GM18909 (cell line): Measurements from ENCODE around the gene ODAPH.
"Not testable (repeated sequence)": the region's sequence is repeated elsewhere in the genome, so short reads cannot be mapped to it uniquely, and the experiment has no call there.

Experiments used
- ATAC-seq: cut with Tn5 transposase; IDR thresholded peaks from one replicate; pipeline ENCODE4 v1.9.1; 2021; ENCODE audit warnings: mild to moderate bottlenecking; ENCODE audit not compliant: unreplicated experiment, poor library complexity

Gene ODAPH

DNA sequence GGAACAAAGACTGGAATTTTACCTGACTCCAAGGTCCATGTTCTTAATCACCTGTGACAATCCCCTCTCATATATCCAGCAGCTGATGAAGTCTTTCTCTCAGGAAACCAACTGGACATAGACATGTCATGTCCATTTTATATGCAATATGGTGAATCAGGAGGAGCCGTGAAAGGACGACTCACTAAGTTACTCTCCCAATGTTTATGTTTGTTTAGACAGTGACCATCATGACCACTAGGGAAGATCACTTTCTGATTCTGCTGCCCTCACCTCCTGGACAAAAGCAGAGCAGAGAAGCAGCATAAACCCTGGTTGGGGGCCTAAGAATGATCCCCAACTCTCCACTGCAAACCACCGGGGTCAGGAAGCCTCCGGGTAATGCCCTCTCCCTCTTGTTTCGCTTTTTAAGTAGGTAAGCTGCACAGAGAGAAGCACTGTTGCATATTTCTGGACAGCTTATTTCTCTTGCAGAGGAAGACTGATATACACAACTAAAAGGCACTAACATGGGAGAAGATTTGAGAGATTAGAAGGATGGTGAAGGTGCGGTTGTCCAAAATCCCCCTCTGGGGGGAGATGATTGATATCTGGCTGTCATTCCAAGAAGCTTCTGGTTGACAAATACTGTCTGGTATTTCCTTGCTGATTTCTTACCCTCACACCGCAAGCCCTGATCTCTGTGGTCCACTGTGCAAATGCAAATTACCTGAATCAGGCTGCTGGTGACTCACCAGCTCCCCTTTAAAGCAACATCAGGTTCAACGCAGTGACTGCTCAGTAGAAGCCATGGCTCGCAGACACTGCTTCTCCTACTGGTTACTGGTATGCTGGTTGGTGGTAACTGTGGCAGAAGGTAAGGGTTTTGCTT, at the start of gene ODAPH:
Gene ODAPH (plus strand): TSS at position 773 of the 871 bp plus-strand sequence. CDS start 17 bp downstream, at position 790.
- peak; percentile 97 for ATAC-seq

DNA sequence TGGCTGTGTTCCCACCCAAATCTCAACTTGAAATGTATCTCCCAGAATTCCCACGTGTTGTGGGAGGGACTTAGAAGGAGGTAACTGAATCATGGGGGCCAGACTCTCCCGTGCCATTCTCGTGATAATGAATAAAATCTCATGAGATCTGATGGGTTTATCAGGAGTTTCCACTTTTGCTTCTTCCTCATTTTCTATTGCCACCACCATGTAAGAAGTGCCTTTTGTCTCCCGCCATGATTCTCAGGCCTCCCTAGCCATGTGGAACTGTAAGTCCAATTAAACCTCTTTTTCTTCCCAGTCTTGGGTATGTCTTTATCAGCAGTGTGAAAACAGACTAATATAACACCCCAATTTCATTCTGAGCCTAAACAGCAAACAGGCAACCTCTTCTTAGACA, 46.3 kb upstream of the ODAPH start:
- ATAC-seq: not testable (repeated sequence)

GRCh38 chr4:75511841-75512240, 44.0 kb upstream of the ODAPH start:
- no peak for ATAC-seq

DNA sequence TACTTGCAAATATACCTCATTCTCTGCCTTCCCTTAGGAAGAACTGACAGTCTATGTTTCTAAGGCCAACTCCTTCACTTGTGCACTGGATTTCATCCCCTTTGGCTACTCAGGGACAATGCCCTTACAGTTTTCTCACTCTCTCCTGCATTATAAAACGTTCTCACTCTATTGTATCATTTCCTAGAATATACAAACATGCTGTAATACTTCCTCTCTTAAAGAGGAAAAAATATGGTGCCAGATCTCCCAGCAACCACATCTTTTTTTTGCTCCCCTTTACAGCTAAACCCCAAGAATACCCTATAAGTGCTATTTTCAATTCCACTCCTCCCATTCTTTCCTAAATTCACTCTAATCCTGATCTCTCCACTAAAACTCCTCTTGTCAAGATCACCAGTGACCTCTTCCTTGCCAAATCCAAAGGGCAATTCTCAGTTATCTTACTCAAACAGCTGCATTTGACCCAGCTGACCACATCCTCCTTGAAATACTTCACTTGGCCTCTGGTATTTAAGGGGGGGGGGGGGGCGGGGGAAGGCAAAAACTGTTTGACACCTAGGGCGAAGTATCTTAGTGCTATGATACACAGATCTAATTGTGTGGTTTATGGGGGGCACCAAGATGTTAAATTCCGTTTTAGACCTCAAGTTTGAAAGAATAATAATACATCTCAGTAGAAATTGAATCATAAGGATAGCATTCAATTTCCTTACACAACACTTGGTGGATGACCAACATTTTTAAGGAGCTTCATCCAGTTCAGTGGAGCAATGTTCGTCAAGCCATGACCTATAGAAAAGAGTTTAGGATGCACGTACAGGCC, 43.3 kb upstream of the ODAPH start:
- no peak for ATAC-seq

DNA sequence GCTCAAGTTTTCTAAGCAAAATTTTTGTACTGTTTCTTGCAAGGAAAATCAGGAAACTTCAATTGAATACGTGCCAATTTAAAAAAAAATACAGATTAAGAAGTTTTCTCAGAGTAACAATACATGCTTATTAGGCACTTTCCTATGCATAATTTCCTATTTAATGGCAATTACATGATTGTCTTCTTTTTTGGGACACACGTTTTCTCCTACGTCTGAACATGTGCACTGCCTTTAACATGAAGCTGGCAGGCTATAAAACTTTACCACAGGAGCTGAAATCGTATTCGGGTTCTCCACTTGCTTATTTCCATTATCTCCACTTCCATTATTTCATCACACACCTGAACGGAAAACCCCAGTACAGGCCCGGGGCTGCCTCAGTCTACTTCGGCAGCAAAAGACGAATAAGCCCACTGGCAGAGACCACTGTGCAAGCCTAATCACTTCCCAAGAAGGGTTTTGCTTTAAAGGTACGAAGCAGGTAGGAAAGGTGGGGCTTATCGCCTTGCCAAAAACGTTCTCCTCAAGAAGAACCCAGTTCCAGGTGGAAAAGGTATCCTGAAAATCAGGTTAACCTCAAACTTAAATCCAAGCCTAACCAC, 42.2 kb upstream of the ODAPH start:
- peak; percentile 1 for ATAC-seq

DNA sequence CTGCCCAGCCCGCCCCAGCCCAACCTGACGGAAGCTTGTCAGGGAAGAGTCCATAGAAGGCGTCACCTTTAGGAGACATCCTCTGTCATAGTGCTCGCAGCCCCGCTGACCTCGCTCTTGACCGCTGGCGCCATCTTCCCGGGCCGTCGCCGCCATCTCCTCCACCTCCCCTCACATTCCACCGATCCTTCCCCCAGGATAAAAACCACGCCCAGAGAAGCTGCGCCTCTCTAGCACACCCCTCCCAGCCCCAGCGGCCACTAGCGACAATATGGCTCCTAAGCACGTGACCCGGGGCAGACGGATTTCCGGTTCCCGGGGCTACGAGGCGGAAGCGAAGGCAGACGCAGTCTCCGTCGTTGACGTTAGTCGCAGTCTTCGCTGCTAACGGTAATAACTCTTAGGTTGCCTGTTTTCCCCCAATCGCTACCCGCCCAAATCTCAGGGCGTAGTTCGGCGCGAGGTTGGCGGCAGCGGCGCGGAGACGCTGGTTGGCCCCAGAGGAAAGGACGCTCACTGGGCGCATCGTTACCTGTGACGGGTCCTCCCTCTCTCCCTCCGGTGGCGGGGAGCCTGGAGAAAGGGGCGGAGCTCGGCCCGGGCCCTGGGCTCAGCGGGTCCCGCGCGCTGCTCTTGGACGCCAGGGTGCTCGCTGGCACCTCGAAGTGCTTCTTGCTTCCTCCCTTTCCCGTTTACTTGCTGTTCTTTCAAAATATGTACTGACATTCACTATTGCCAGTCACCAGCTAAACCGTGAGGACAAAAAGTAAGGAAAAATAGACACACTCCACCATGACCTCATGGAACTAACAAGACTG, 41.5 kb upstream of the ODAPH start, which contains the start of the genes RCHY1 and THAP6:
Gene RCHY1 (minus strand): TSS at position 273 of the 818 bp plus-strand sequence. CDS start 117 bp downstream, at position 156.
Gene THAP6 (plus strand): TSS at position 343 of the 818 bp plus-strand sequence. CDS start 980 bp downstream, outside the sequence.
- ATAC-seq: peak; percentile 95

GRCh38 chr4:75514949-75515612, 40.8 kb upstream of the ODAPH start:
- peak; percentile 4 for ATAC-seq

DNA sequence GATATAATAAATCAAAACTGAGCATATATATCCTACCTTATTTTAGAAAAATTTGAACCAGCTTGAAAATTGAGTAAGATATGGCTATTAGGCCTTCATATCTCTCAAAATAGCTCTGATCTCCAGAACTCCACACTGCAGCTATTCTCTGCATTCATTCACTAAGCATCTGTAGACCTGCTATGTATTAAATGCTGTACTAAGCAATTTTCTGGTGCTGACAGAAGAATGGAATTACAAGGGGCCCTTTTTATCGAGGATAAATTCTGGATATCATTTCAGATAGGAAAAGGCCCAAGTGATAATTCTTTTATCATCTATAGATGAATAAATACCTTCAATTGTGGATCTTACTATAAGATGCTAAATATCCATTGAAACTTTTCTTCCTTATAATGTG, 39.7 kb upstream of the ODAPH start:
- ATAC-seq: no peak

GRCh38 chr4:75519452-75519851, 36.4 kb upstream of the ODAPH start:
- not testable (repeated sequence) for ATAC-seq

GRCh38 chr4:75525086-75525485, 30.8 kb upstream of the ODAPH start:
- no peak for ATAC-seq

DNA sequence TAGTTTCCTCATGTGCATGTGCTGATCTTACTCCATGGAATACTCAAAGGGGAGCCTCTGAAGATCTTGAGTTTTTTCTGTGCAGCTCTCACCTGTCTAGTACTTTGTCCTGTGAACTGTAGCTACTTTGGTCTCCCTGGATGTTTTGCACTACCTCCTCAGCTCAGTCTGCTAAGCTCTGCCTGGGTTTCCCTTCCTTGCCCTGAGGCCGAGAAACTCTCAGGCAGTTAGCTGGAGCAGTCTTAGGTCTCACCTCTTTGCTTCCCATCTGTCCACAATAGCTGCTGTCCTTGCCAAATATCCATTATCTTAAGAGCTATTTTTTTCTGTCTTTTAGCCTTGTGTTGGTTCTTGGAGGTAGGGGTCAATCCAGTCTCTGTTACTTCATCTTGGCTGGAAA, 30.0 kb upstream of the ODAPH start:
- ATAC-seq: no peak

DNA sequence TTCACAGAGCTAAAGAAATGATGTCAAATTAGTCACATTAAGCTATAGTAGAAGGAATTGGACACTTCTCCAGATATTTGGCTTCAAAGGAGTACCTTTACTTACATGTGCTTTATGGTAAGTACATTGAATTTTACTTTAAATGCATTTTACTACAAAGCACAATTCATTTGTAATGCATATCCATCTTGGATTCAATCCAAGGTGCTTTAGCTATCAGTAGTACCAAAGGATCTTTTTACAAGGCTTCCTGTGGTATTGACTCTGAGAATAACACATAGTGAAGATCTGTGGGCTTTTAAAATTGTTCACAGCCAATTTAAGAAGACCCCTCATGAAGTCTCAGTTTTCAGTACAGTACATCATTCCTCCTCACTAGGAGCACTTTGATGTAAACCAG, 28.4 kb upstream of the ODAPH start:
- ATAC-seq: no peak

- ATAC-seq: no peak
Observed at GRCh38 chr4:75530556-75531322, 25.1 kb upstream of the ODAPH start.

DNA sequence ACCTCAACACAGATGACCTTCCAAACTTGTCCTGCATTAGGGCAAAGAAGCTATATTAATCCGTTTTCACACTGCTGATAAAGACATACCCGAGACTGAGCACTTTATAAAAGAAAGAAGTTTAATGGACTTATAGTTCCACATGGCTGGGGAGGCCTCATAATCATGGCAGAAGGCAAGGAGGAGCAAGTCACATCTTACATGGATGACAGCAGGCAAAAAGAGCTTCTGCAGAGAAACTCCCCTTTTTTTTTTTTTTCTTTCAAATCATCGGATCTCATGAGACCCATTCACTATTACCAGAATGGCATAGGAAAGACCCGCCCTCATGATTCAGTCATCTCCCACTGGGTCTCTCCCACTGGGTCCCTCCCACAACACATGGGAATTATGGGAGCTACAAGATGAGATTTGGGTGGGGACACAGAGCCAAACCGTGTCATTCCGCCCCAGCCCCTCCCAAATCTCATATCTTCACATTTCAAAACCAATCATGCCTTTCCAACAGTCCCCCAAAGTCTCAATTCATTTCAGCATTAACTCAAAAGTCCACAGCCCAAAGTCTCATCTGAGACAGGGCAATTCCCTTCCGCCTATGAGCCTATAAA, 24.2 kb upstream of the ODAPH start:
- not testable (repeated sequence) for ATAC-seq

DNA sequence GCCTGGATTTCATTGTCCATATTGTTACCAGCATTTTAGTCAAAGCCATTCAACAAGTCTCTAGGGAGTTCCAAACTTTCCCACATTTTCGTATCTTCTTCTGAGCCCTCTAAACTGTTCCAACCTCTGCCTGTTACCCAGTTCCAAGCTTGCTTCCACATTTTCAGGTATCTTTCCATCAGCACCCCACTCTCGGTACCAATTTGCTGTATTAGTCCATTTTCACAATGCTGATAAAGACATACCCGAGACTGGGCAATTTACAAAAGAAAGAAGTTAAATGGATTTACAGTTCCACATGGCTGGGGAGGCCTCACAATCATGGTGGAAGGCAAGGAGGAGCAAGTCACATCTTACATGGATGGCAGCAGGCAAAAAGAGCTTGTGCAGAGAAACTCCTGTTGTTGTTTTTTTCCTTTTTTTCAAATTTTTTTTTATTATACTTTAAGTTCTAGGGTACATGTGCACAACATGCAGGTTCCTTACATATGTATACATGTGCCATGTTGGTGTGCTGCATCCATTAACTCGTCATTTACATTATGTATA, 22.5 kb upstream of the ODAPH start:
- not testable (repeated sequence) for ATAC-seq

DNA sequence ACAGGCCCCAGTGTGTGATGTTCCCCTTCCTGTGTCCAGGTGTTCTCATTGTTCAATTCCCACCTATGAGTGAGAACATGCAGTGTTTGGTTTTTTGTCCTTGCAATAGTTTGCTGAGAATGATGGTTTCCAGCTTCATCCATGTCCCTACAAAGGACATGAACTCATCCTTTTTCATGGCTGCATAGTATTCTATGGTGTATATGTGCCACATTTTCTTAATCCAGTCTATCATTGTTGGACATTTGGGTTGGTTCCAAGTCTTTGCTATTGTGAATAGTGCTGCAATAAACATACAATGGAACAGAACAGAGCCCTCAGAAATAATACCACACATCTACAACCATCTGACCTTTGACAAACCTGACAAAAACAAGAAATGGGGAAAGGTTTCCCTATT, 21.9 kb upstream of the ODAPH start:
- not testable (repeated sequence) for ATAC-seq

DNA sequence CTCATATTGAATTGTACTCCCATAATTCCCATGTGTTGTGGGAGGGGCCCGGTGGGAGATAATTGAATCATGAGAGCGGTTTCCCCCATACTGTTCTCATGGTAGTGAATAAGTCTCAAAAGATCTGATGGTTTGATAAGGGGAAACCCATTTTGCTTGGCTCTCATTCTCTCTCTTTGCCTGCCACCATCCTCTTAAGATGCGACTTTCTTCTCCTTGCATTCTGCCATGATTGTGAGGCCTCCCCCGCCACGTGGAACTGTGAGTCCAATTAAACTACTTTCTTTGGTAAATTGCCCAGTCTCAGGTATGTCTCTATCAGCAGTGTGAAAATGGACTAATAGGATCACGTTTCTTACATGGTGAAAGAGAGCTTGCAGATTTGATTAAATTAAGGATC, 18.6 kb upstream of the ODAPH start:
- ATAC-seq: not testable (repeated sequence)

GRCh38 chr4:75542824-75543223, 13.0 kb upstream of the ODAPH start:
- no peak for ATAC-seq
